ENCODE measurements around the gene TSGA10. TPM values are rescaled to one million over a fixed set of nuclear protein-coding genes. Genes with fewer than 3 reads are reported as not detected.

TSGA10 gene
- total and polyA plus RNA-seq, 2 donors (not counting 3 experiments of a cell fraction or from before 2014, with no cell fraction given) = 0.12 to 2.7 TPM

GRCh38 chr2:99156891-99157290 lies 2.1 kb upstream of the TSGA10 start:
- dilution Hi-C loops (cut with MboI; ENCODE audit: extremely low pct_ligation_motif_present, low sequenced_read_pairs) (no loop called here), intact Hi-C loops (cut with micrococcal nuclease) (no loop called here)
- H2AFZ ChIP-seq (ENCODE audit: low read depth, low read length) = no peak overlapping the region
- no peaks in the 10 kb centered on the region for H3K27me3 ChIP-seq (ENCODE audit: control insufficient read depth in 2 of 2, insufficient read depth in 2 of 2, low read length in 2 of 2)
- BruUV-seq (replicated peaks) = no TSS peak
- H3K36me3 ChIP-seq (ENCODE audit: control insufficient read depth in 2 of 2, extremely low read depth in 1 of 2, insufficient read depth in 2 of 2, low read length in 2 of 2) = no peaks in the 10 kb centered on the region
- no peak overlapping the region for H3K9ac ChIP-seq (replicated peaks; ENCODE audit: extremely low read depth, insufficient read depth, low read length)
- ChIA-PET CTCF (interaction anchor here (1.1 kb wide), 1 partner anchor 34 kb away, joined by 3 read pairs; no protein-coding TSS in a partner anchor), POLR2A (no interaction called here)
- H3K4me1 ChIP-seq (ENCODE audit: control insufficient read depth, extremely low read depth, insufficient read depth, low read length) = peaks cover 10% of the 10 kb centered on the region
- peaks cover 2% of the 10 kb centered on the region for H3K79me2 ChIP-seq (ENCODE audit: control insufficient read depth, insufficient read depth, low read length)
- TF ChIP-seq POLR2A (IDR thresholded peaks at IDR 0.05; ENCODE audit: low read depth, low read length) (no peak), GATA2 (IDR thresholded peaks at IDR 0.05; ENCODE audit: insufficient read depth, insufficient read length, low read depth, low read length) (no peak), JUN (IDR thresholded peaks at IDR 0.05; ENCODE audit: borderline replicate concordance, insufficient read depth, insufficient read length, low read depth) (no peak), EZH2 (IDR thresholded peaks at IDR 0.05; ENCODE audit: borderline replicate concordance, low read depth, low read length, severe bottlenecking) (no peak), CTCF (IDR thresholded peaks at IDR 0.05; ENCODE audit: extremely low read depth in 1 of 2, insufficient read depth in 1 of 2, low read depth in 1 of 2, low read length in 2 of 2) (no peak), MYC (IDR thresholded peaks at IDR 0.05; ENCODE audit: low read depth, low read length) (no peak), POLR2AphosphoS5 (IDR thresholded peaks at IDR 0.05; ENCODE audit: insufficient read depth, low read depth, low read length) (no peak), FOS (IDR thresholded peaks at IDR 0.05; ENCODE audit: borderline replicate concordance, insufficient read depth, low read length) (no peak)
- TF ChIP-seq, protein P1, sequence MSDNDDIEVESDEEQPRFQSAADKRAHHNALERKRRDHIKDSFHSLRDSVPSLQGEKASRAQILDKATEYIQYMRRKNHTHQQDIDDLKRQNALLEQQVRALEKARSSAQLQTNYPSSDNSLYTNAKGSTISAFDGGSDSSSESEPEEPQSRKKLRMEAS (IDR thresholded peaks at IDR 0.05; ENCODE audit: insufficient read depth, insufficient read length) = no peak
- no peaks in the 10 kb centered on the region for H3K9me3 ChIP-seq (replicated peaks; ENCODE audit: control insufficient read depth, insufficient read depth, low read length)
- no peak overlapping the region for H3K4me3 ChIP-seq (replicated peaks in 1 of 3; ENCODE audit: insufficient read depth in 1 of 3, low read depth in 1 of 3, low read length in 3 of 3)
- no peak overlapping the region for H3K27ac ChIP-seq (ENCODE audit: insufficient read depth, low read depth, low read length)
- H3K9me1 ChIP-seq (replicated peaks; ENCODE audit: control insufficient read depth, extremely low read depth, insufficient read depth, low read length) = no peaks in the 10 kb centered on the region
- DNase-seq (ENCODE audit: low read depth, low spot score) (no peak), FAIRE-seq (no peak)
- no peaks in the 10 kb centered on the region for H4K20me1 ChIP-seq (replicated peaks; ENCODE audit: control insufficient read depth, extremely low read depth, insufficient read depth, low read length)
- no peak overlapping the region for H3K4me2 ChIP-seq (ENCODE audit: insufficient read depth, low read length)

All from endothelial cell of umbilical vein (primary cell).